ENCODE data around the gene ITGAX. TPM values are rescaled to one million over a fixed set of nuclear protein-coding genes. Genes with fewer than 3 reads are reported as not detected.

Gene ITGAX
- total RNA-seq, 1 donor from 2014 or later: not detected

DNA sequence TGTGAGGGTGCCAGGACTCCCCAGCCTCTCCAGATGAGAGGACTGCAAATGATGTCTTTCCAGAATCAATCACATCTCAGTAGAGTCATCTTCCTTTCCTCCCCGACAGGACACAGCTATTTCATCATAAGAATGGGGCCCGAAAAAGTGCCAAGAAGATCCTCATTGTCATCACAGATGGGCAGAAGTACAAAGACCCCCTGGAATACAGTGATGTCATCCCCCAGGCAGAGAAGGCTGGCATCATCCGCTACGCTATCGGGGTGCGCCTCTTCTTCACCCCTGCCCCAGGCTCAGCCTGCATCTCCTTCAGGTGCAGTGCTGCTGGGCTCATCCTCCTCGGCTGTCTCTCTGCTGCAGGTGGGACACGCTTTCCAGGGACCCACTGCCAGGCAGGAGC, 52.4 kb downstream of the ITGAX start:
- Mint-ChIP-seq H3K4me3 (ENCODE audit: unreplicated experiment) (no peak overlapping the region), H3K27me3 (ENCODE audit: low read depth) (peaks cover 14% of the 10 kb centered on the region), H3K4me1 (ENCODE audit: low read depth) (no peaks in the 10 kb centered on the region), H3K36me3 (ENCODE audit: low read depth) (peaks cover 2% of the 10 kb centered on the region), H3K27ac (ENCODE audit: unreplicated experiment) (no peak overlapping the region), H3K9me3 (ENCODE audit: low read depth) (no peaks in the 10 kb centered on the region)
- no peak for DNase-seq (ENCODE audit: low spot score)
- TF ChIP-seq CTCF (IDR thresholded peaks at IDR 0.05): no peak

DNA sequence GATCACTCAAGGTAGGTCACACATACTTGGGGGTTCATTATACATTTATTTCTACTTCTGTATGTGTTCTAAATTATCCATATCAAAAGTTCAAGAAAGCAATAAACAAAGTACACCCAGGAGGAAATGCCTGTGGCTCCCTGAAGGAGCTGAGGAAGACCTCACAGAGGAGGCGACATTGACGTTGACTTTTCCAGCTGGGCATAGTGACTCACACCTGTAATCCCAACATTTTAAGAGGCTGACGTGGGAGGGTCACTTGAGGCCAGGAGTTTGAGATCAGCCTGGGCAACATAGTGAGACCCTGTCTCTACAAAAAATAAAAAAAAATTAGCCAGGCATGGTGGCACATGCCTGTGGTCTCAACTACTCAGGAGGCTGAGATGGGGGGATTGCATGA, 54.5 kb downstream of the ITGAX start:
- no peak for TF ChIP-seq CTCF (IDR thresholded peaks at IDR 0.05)
- Mint-ChIP-seq H3K36me3 (ENCODE audit: low read depth) (peaks cover 2% of the 10 kb centered on the region), H3K9me3 (ENCODE audit: low read depth) (no peaks in the 10 kb centered on the region), H3K4me3 (ENCODE audit: unreplicated experiment) (no peak overlapping the region), H3K27ac (ENCODE audit: unreplicated experiment) (no peak overlapping the region), H3K4me1 (ENCODE audit: low read depth) (no peaks in the 10 kb centered on the region), H3K27me3 (ENCODE audit: low read depth) (peaks cover 25% of the 10 kb centered on the region)
- no peak for DNase-seq (ENCODE audit: low spot score)

GRCh38 chr16:31410082-31410481, 55.1 kb downstream of the ITGAX start:
- Mint-ChIP-seq H3K4me3 (ENCODE audit: unreplicated experiment) (no peak overlapping the region), H3K4me1 (ENCODE audit: low read depth) (no peaks in the 10 kb centered on the region)
- TF ChIP-seq CTCF (IDR thresholded peaks at IDR 0.05): no peak

DNA sequence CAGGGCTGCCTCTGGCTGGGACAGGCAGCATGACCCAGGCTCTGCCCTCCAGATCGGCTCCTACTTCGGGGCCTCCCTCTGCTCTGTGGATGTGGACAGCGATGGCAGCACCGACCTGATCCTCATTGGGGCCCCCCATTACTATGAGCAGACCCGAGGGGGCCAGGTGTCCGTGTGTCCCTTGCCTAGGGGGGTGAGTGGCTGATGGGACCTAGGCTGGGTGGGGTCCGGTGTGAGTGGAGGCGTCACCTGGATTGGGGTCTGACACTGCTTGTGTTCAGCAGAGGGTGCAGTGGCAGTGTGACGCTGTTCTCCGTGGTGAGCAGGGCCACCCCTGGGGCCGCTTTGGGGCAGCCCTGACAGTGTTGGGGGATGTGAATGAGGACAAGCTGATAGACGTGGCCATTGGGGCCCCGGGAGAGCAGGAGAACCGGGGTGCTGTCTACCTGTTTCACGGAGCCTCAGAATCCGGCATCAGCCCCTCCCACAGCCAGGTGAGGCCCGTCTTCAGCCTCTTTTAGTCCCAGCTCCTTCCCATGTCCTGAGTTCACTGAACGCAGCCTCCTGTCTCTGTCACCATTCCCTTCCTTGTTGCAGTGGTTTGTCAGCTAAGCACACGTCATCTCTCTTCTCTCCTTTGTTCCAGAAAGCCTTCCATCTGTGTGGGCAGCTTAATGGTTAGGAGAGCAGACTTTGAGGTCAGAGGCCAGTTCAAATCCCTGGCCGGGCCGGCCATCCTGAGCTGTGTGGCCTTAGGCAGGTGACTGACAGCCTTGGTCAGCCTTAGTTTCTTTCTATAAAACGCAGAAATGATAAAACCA, 56.3 kb downstream of the ITGAX start:
- Mint-ChIP-seq H3K27me3 (ENCODE audit: low read depth) (peaks cover 35% of the 10 kb centered on the region), H3K36me3 (ENCODE audit: low read depth) (peaks cover 2% of the 10 kb centered on the region)

More at GRCh38 chr16:31410082-31410481, 55.1 kb downstream of the ITGAX start:
- H3K36me3 Mint-ChIP-seq (ENCODE audit: low read depth): peaks cover 2% of the 10 kb centered on the region
- no peak overlapping the region for H3K27ac Mint-ChIP-seq (ENCODE audit: unreplicated experiment)
- DNase-seq (ENCODE audit: low spot score): no peak
- no peaks in the 10 kb centered on the region for H3K9me3 Mint-ChIP-seq (ENCODE audit: low read depth)
- H3K27me3 Mint-ChIP-seq (ENCODE audit: low read depth): peaks cover 29% of the 10 kb centered on the region

DNA sequence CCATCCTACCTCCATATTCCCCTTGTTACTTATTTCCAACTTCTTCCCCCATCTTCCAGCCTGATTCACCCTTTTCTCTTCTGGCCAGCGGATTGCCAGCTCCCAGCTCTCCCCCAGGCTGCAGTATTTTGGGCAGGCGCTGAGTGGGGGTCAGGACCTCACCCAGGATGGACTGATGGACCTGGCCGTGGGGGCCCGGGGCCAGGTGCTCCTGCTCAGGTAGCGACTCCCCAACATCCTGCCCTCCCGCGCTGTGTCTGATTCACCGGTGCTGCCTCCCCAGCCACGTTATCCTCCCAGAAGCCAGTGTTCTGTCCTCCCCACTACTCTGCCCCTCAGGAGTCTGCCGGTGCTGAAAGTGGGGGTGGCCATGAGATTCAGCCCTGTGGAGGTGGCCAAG, 57.8 kb downstream of the ITGAX start:
- Mint-ChIP-seq H3K27ac (ENCODE audit: unreplicated experiment) (no peak overlapping the region), H3K9me3 (ENCODE audit: low read depth) (no peaks in the 10 kb centered on the region), H3K27me3 (ENCODE audit: low read depth) (peaks cover 35% of the 10 kb centered on the region), H3K36me3 (ENCODE audit: low read depth) (peaks cover 2% of the 10 kb centered on the region), H3K4me1 (ENCODE audit: low read depth) (no peaks in the 10 kb centered on the region), H3K4me3 (ENCODE audit: unreplicated experiment) (no peak overlapping the region)
- TF ChIP-seq CTCF (IDR thresholded peaks at IDR 0.05): no peak
- DNase-seq (ENCODE audit: low spot score): no peak

More for the DNA sequence above, 56.3 kb downstream of the ITGAX start:
- no peak overlapping the region for H3K27ac Mint-ChIP-seq (ENCODE audit: unreplicated experiment)
- no peak overlapping the region for H3K4me3 Mint-ChIP-seq (ENCODE audit: unreplicated experiment)
- H3K9me3 Mint-ChIP-seq (ENCODE audit: low read depth): no peaks in the 10 kb centered on the region
- TF ChIP-seq CTCF (IDR thresholded peaks at IDR 0.05): no peak
- no peak for DNase-seq (ENCODE audit: low spot score)
- no peaks in the 10 kb centered on the region for H3K4me1 Mint-ChIP-seq (ENCODE audit: low read depth)
